ENCODE data around the gene MRPL34.
"Not testable (repeated sequence)": the region's sequence is repeated elsewhere in the genome, so short reads cannot be mapped to it uniquely, and the experiment has no call there.

The MRPL34 gene
- total RNA-seq: 5.3 to 45.2 (median 26.4) reads per million in 18 experiments

GRCh38 chr19:17305517-17306284, at the start of gene MRPL34:
Gene MRPL34 (plus strand): TSS chr19:17305872. CDS start chr19:17305893, 21 bp downstream.
- peak; percentile 98 to 99 for DNase-seq

DNA sequence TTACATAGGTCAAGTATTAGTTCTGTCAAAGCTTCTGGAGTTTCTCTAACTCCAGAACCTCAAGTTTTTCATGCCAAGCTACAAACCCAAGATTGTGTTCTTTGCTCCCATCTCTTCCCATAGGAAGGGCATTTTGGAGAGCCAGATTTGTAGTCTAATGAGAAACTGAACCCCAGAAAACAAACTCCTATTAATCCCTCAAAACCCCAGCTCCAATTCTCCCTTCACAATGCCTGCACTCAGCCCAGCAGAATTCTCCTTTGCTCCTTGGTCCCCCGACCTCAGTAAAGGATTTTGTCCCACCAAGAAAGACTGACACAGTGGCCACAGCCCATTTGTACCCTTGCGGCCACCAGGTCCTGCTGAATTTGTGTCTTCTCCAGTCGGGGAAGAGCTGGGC, 49.5 kb upstream of the MRPL34 start:
- DNase-seq: no peak

GRCh38 chr19:17259118-17259780, 46.4 kb upstream of the MRPL34 start:
- no peak for DNase-seq

DNA sequence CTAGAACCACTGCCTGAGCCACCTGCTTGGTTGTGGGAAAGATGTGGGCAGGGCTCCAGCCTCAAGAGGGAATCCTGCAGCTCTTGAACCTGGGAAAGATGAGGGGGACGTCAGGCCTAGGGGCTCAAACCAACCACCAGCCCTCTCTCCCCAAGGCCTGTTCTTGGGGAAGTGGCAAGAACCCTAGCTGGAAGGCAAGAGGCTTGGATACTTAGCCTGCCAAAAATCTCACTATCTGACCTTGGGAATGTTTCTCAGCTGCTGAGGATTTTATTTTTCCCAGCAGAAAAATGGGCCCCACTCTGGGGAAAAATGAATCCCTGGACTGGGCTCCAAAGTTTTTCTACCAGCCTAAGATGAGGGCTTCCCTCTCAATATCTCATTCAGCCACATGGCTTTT, 45.7 kb upstream of the MRPL34 start:
- no peak for DNase-seq

GRCh38 chr19:17260842-17261325, 44.8 kb upstream of the MRPL34 start:
- peak; percentile 82 to 83 for DNase-seq

DNA sequence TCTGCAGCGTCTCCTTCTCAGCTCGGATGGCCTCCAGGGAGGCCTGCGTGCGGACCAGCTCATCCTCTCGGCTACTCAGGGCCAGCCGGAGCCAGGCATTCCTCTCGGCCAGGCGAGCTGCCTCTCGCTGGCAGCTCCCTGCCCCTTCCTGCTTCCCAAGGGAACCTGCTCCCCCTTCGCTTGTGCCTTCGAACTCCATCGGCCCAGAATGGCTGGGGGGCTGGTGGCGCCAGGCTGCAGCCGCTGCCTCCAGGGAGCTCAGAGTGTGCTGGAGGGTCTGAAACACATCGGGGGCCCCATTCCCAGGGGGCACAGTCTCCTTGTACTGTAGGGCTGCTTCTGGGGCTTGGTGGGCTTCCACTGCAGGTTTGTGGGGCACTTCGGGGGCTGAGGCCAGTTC, 43.1 kb upstream of the MRPL34 start:
- no peak for DNase-seq

- DNase-seq: no peak
Observed at GRCh38 chr19:17263712-17264640, 41.7 kb upstream of the MRPL34 start.

DNA sequence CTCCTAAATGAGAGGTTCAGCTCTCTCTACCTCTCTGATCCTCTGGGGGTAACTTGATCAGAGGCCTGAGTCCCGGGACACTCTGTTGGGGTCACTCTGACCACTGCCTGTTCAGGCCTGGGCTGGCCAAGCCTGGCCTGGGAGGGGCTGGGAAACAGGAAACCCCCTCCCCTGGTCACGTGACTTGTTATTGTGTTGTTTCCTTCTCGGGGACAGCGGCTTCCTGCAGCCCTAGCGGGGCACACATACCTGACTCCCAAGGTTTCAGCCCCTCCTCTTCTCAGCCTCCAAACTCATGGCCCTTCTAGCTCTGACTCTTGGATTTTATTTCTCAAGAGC, 41.1 kb upstream of the MRPL34 start, which contains the start of gene USHBP1:
TSS of gene USHBP1 (minus strand) at position 105 of the 339 bp plus-strand sequence. CDS start 446 bp downstream, outside the sequence.
- no peak for DNase-seq

DNA sequence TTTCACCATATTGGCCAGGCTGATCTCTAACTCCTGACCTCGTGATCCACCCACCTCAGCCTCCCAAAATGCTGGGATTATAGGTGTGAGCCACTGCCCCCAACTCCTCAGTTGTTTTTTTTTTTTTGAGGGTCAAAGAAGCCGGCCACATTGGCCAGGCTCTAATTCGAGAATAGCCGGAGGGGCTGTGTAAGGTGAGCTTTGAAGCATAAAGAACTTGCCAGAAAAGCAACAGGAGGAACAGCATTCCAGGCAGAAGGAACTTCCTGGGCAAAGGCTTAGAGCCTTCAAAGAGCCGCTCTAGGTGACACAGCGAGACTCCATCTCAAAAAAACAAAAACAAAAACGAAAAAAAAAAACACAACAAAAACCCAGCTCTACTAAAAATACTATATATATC, 39.6 kb upstream of the MRPL34 start:
- no peak for DNase-seq

GRCh38 chr19:17266589-17266974, 39.1 kb upstream of the MRPL34 start:
- DNase-seq: peak in 1 of 2 donors; percentile 6

GRCh38 chr19:17266975-17267788, 38.5 kb upstream of the MRPL34 start, which contains the start of gene BABAM1:
Gene BABAM1 (plus strand): TSS chr19:17267443. CDS start chr19:17268807, 1,364 bp downstream.
- DNase-seq: peak; percentile 98 to 99

- no peak for DNase-seq
Observed at GRCh38 chr19:17268754-17269153, 36.9 kb upstream of the MRPL34 start.

GRCh38 chr19:17274892-17275291, 30.8 kb upstream of the MRPL34 start:
- not testable (repeated sequence) for DNase-seq

GRCh38 chr19:17275441-17276175, 30.1 kb upstream of the MRPL34 start:
- no peak for DNase-seq

DNA sequence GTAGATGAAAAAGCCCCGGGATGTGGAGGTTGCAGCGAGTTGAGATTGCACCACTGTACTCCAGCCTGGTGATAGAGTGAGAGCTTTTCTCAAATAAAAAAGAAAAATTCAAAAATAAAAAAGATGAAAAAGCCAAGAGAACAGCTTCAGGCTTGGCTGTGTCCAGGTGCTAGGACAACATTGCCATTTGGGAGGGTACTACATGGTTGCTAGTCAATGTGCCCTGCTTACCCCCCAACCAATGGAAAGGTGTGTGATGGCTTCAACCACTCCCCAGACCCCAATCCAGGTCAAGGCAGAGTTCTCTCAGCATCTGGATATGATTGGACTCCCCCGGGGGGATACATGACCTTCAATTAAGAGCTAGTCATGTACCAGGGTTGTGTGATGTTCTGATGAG, 26.2 kb upstream of the MRPL34 start:
- DNase-seq: no peak

DNA sequence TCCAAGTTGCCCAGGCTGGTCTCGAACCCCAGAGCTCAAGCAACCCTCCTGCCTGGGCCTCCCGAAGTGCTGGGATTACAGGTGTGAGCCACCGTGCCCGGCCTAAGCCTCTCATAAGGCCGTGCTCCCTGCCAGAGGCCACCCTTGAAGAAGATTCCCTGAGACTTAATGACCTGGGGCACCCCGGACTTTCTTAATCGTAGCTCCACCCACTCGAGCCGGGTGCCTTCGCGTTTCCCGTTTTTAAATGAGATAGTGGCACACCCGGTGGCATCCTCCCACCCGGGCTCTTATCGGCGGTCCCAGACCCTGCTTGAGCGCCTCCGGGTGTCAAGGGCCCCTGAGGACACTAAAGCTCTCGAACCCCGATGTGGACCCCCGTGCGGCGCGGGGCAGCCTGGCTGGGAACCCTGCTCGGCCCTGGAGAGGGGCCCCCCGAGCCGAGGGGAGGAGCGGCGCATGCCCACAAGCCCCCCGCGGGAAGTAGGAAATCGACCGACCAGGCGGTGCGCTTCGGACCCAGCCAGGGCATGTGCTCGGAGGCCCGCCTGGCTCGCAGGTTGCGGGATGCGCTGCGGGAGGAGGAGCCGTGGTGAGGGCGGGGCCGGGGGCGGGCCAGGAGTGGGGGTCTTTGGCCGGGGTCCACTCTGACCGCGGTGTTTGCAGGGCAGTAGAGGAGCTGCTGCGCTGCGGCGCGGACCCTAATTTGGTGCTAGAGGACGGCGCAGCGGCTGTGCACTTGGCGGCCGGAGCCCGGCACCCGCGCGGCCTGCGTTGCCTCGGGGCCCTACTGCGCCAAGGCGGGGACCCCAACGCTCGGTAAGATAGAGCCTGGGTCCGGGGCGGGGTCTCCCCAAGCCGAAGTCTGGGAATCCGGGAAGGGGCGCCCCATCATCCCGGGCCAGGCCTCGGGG, 24.0 kb upstream of the MRPL34 start, which contains the start of gene ANKLE1:
TSS of gene ANKLE1 (plus strand) at position 511 of the 914 bp plus-strand sequence. CDS start at position 531, 20 bp downstream.
- DNase-seq: peak; percentile 70 to 80

DNA sequence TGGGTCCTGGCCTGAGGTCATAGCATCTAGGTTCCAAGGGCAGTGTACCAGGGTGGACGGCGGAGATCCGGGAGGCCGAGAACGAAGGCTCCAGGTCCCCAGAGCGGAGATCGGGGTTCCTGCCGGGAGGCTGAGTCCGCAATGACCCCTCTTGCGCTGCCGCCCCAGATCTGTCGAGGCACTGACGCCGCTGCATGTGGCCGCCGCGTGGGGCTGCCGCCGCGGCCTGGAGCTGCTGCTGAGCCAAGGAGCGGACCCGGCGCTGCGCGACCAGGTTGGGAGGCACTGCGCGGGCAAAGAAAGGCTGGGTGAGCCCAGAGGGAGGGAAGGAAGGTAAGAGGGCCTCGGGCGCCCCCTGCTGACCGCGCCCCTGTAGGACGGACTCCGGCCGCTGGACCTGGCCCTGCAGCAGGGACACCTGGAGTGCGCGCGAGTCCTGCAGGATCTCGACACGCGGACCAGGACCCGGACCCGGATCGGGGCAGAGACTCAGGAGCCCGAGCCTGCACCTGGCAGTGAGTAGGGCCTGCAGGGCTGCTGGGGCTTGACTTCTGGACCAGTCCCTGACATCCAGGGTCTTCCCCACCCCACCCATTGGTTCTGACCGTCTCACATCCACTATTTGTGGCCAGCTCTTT, 23.1 kb upstream of the MRPL34 start:
- DNase-seq: peak; percentile 72 to 73

GRCh38 chr19:17283504-17283996, 22.1 kb upstream of the MRPL34 start:
- no peak for DNase-seq

Measured in inflammatory macrophage (primary cell).